A549 (cell line): ENCODE results near the gene EFCAB8. TPM values are rescaled to one million over a fixed set of nuclear protein-coding genes. Genes with fewer than 3 reads are reported as not detected.

Source experiments
- ATAC-seq, 2 experiments: fragments of 200-7000 bp in 1 of 2; fragments of >200 bp in 1 of 2; cut with Nextera tagmentation in 1 of 2; cut with Tn5 transposase in 1 of 2; 3 replicates each; pipeline versions ENCODE4 v1.8.0 to v1.9.1; 2018 to 2020; ENCODE audit warnings: mild to moderate bottlenecking in 1 of 2, moderate library complexity in 1 of 2
- CTCF ChIA-PET: fragments of 300-600 bp; sonication (Branson Sonifier 250); formaldehyde crosslinking; extraction: SDS; loops from one replicate; lab custom pipeline; 2021; ENCODE audit warnings: antibody characterized with exemption, inconsistent platforms; lab: Yijun Ruan, JAX
- POLR2A ChIA-PET: fragments of 350-600 bp; formaldehyde crosslinking; extraction: SDS; loops from one replicate; lab custom pipeline; 2021; ENCODE audit warnings: antibody characterized with exemption, inconsistent platforms; lab: Yijun Ruan, JAX
- DNase-seq, 2 experiments: peaks; one replicate each; pipeline versions ENCODE4 v3.0.0 to v3.0.0-alpha.2; 2011 to 2016; ENCODE audit warnings: low read depth in 1 of 2, low spot score in 1 of 2
- FAIRE-seq: peaks from 2 replicates; lab custom pipeline; 2011; peaks lifted over from hg19 to GRCh38; lab: Jason Lieb, UNC
- H3K27ac ChIP-seq, 2 experiments: fragments of >200 bp; sonication (Bioruptor Twin); formaldehyde crosslinking; 3 replicates each; pipeline ENCODE4 v1.5.1; 2016 to 2017
- H3K4me1 ChIP-seq: fragments of >200 bp; sonication (Bioruptor Twin); formaldehyde crosslinking; 3 replicates; pipeline ENCODE4 v1.6.1; 2016
- H3K4me2 ChIP-seq: fragments of >200 bp; sonication (Bioruptor Twin); formaldehyde crosslinking; 3 replicates; pipeline ENCODE4 v1.6.1; 2016
- H3K4me3 ChIP-seq: fragments of >200 bp; sonication (Bioruptor Twin); formaldehyde crosslinking; 3 replicates; pipeline ENCODE4 v1.5.1; 2016
- H3K9me3 ChIP-seq: fragments of >200 bp; sonication (Bioruptor Twin); formaldehyde crosslinking; 3 replicates; pipeline ENCODE4 v1.6.1; 2016
- CBX2 ChIP-seq: fragments of 200-600 bp; sonication (generic); IDR thresholded peaks from 2 replicates; pipeline ENCODE4 v1.6.1; 2016; ENCODE audit warnings: low read depth, mild to moderate bottlenecking, borderline replicate concordance
- CEBPB ChIP-seq, 2 experiments: fragments of >200 bp in 1 of 2; sonication (Bioruptor Twin) in 1 of 2; formaldehyde crosslinking in 1 of 2; IDR thresholded peaks; 2 replicates each; pipeline ENCODE4 v1.6.1; 2012 to 2016
- CHD2 ChIP-seq: fragments of 150-350 bp; IDR thresholded peaks from 2 replicates; pipeline ENCODE4 v1.6.1; 2014; ENCODE audit warnings: low read length; ENCODE audit not compliant: partially characterized antibody
- CHD4 ChIP-seq: fragments of 200-600 bp; sonication (generic); IDR thresholded peaks from 2 replicates; pipeline ENCODE4 v1.6.1; 2016; ENCODE audit warnings: antibody characterized with exemption, mild to moderate bottlenecking, borderline replicate concordance
- EHF ChIP-seq: fragments of 250-450 bp; sonication (Bioruptor Pico); IDR thresholded peaks from 2 replicates; pipeline ENCODE4 v1.5.0; 2020; ENCODE audit warnings: mild to moderate bottlenecking
- HDAC2 ChIP-seq: fragments of 200-600 bp; sonication (generic); IDR thresholded peaks from 2 replicates; pipeline ENCODE4 v1.6.1; 2016
- HEYL ChIP-seq: fragments of 250-450 bp; sonication (Bioruptor Pico); IDR thresholded peaks from 2 replicates; pipeline ENCODE4 v1.8.0; 2021; ENCODE audit warnings: mild to moderate bottlenecking, moderate library complexity
- HOXA7 ChIP-seq: fragments of 250-450 bp; sonication (Bioruptor Pico); IDR thresholded peaks from 2 replicates; pipeline ENCODE4 v1.5.0; 2020; ENCODE audit warnings: mild to moderate bottlenecking, moderate library complexity
- HOXB13 ChIP-seq: fragments of 250-450 bp; sonication (Bioruptor Pico); IDR thresholded peaks from 2 replicates; pipeline ENCODE4 v1.5.0; 2020; ENCODE audit warnings: low read depth, mild to moderate bottlenecking, moderate library complexity
- MAFK ChIP-seq: fragments of 450-650 bp; IDR thresholded peaks from 2 replicates; pipeline ENCODE4 v1.6.1; 2014; ENCODE audit not compliant: partially characterized antibody
- NFE2L2 ChIP-seq: fragments of 150-350 bp; conservative IDR thresholded peaks from 2 replicates; pipeline ENCODE4 v1.6.1; 2014; ENCODE audit warnings: low read length
- RAD21 ChIP-seq, 2 experiments: fragments of >200 bp in 1 of 2; sonication (Bioruptor Twin) in 1 of 2; formaldehyde crosslinking in 1 of 2; IDR thresholded peaks in 1 of 2; conservative IDR thresholded peaks in 1 of 2; 2 replicates in 1 of 2; 3 replicates in 1 of 2; pipeline ENCODE4 v1.6.1; 2012 to 2018; ENCODE audit warnings: inconsistent platforms in 1 of 2
- SMC3 ChIP-seq: fragments of >200 bp; sonication (Bioruptor Twin); formaldehyde crosslinking; IDR thresholded peaks from 3 replicates; pipeline ENCODE4 v1.6.1; 2018; ENCODE audit warnings: inconsistent platforms
- SREBF2 ChIP-seq: fragments of 450-650 bp; IDR thresholded peaks from 2 replicates; pipeline ENCODE4 v1.6.1; 2014; ENCODE audit warnings: mild to moderate bottlenecking, moderate library complexity
- TFCP2L1 ChIP-seq: fragments of 250-450 bp; sonication (Bioruptor Pico); IDR thresholded peaks from 2 replicates; pipeline ENCODE4 v1.5.0; 2021; ENCODE audit warnings: mild to moderate bottlenecking
- ZSCAN20 ChIP-seq: fragments of 250-450 bp; sonication (Bioruptor Pico); IDR thresholded peaks from 2 replicates; pipeline ENCODE4 v1.8.0; 2022; ENCODE audit warnings: mild to moderate bottlenecking, moderate library complexity
- WGBS: methylation state at CpG from one replicate; pipeline ENCODE4 v1.1.6; 2017; ENCODE audit errors: missing lambda C conversion rate; 5-methylcytosine and 5-hydroxymethylcytosine counted together
- polyA plus RNA-seq, 4 experiments: library from polyadenylated mRNA; depleted of rRNA in 3 of 4; stranded (reverse); fragments of >200 nt; fragmentation: RNase III in 1 of 4; extraction: RNeasy Plus Mini Kit Qiagen cat#74134 plus additional on column Dnase treatment in 1 of 4; gene quantifications; 2 replicates in 3 of 4; 3 replicates in 1 of 4; pipeline ENCODE4 v1.2.3, GENCODE V29; 2011 to 2017
- TF ChIP-seq, protein P1 (sequence below): fragments of 250-450 bp; sonication (Bioruptor Pico); IDR thresholded peaks from 2 replicates; pipeline ENCODE4 v1.5.0; 2021; ENCODE audit warnings: mild to moderate bottlenecking, moderate library complexity, borderline replicate concordance
- TF ChIP-seq, protein P2 (sequence below): fragments of 150-350 bp; IDR thresholded peaks from 2 replicates; pipeline ENCODE4 v1.6.1; 2014; ENCODE audit warnings: low read depth, mild to moderate bottlenecking, low read length
- TF ChIP-seq, protein P3 (sequence below): fragments of 200-600 bp; sonication (generic); IDR thresholded peaks from 2 replicates; pipeline ENCODE4 v1.6.1; 2016; ENCODE audit warnings: antibody characterized with exemption, mild to moderate bottlenecking, moderate library complexity
- TF ChIP-seq, protein P4 (sequence below): fragments of 450-650 bp; IDR thresholded peaks from 2 replicates; pipeline ENCODE4 v1.6.1; 2014; ENCODE audit warnings: antibody characterized with exemption

Gene EFCAB8
- polyA plus RNA-seq, 2 of the 4 experiments (the other 2 are of a cell fraction) = not detected

DNA sequence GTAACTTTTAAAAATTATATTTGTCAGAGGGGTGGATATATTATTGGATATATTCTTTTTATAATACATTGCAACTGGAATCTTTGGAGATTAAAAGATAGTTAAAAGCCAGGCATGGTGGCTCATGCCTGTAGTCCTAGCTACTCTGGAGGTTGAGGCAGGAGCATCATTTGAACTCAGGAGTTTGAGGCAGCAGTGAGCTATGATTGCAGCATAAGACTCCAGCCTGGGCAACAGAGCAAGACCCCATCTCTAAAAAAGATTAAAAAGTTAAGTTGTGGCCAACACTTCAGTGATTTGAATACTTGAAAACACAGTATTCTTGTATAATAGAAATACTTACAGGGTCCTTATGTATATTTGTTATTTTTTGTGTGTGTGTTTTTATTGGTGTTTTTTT, 23.8 kb upstream of the EFCAB8 start:
- no peak for DNase-seq
- no peak overlapping the region for H3K4me2 ChIP-seq
- TF ChIP-seq, protein P1, sequence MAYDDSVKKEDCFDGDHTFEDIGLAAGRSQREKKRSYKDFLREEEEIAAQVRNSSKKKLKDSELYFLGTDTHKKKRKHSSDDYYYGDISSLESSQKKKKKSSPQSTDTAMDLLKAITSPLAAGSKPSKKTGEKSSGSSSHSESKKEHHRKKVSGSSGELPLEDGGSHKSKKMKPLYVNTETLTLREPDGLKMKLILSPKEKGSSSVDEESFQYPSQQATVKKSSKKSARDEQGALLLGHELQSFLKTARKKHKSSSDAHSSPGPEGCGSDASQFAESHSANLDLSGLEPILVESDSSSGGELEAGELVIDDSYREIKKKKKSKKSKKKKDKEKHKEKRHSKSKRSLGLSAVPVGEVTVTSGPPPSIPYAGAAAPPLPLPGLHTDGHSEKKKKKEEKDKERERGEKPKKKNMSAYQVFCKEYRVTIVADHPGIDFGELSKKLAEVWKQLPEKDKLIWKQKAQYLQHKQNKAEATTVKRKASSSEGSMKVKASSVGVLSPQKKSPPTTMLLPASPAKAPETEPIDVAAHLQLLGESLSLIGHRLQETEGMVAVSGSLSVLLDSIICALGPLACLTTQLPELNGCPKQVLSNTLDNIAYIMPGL (CRISPR knock-in tag) = no peak
- TF ChIP-seq EHF (CRISPR knock-in tag) (no peak), MAFK (no peak)
- TF ChIP-seq, protein P2, sequence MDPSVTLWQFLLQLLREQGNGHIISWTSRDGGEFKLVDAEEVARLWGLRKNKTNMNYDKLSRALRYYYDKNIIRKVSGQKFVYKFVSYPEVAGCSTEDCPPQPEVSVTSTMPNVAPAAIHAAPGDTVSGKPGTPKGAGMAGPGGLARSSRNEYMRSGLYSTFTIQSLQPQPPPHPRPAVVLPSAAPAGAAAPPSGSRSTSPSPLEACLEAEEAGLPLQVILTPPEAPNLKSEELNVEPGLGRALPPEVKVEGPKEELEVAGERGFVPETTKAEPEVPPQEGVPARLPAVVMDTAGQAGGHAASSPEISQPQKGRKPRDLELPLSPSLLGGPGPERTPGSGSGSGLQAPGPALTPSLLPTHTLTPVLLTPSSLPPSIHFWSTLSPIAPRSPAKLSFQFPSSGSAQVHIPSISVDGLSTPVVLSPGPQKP = no peak
- TF ChIP-seq, all 56 proteins: peak for 0
- no peak overlapping the region for H3K4me3 ChIP-seq
- H3K27ac ChIP-seq = no peak overlapping the region
- ChIA-PET CTCF (interaction anchor here (1.8 kb wide), 1 partner anchor 10 kb away, joined by 5 read pairs; no protein-coding TSS in a partner anchor), POLR2A (no interaction called here)
- ATAC-seq (no peak), FAIRE-seq (no peak)
- no peaks in the 10 kb centered on the region for H3K4me1 ChIP-seq
- no peaks in the 10 kb centered on the region for H3K9me3 ChIP-seq

DNA sequence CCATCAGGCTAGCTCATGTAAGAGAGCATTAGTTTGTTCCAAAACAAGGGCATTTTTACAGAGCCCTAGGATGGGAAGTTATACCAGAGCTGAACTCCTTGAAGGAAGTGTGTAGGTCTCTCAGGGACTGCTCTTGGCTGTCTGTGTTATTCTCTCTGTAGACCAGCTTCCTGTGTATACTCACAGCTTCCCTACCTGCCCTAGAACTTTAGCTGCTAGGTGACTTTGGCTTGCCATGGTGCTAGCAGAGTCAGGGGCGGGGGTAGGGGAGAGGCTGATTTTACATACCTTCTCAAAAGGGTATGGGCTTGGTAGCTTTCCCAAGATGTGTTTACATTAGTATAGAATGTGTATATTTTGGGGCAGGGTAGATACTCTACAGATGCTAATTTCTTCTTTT, 21.6 kb upstream of the EFCAB8 start:
- FAIRE-seq (no peak), ATAC-seq (no peak), DNase-seq (no peak)
- H3K4me1 ChIP-seq = no peaks in the 10 kb centered on the region
- TF ChIP-seq EHF (CRISPR knock-in tag) (no peak), HEYL (CRISPR knock-in tag) (no peak), HOXB13 (CRISPR knock-in tag) (no peak), TFCP2L1 (CRISPR knock-in tag) (no peak), CEBPB (IDR thresholded peaks at IDR 0.05) (no peak), HDAC2 (no peak), SREBF2 (no peak), ZSCAN20 (CRISPR knock-in tag) (no peak), HOXA7 (CRISPR knock-in tag) (no peak), SMC3 (no peak), RAD21 (conservative IDR thresholded peaks at IDR 0.05 in 1 of 2, IDR thresholded peaks at IDR 0.05 in 1 of 2) (no peak), CBX2 (no peak), CHD2 (no peak), CHD4 (no peak), NFE2L2 (no peak)
- TF ChIP-seq, protein P3, sequence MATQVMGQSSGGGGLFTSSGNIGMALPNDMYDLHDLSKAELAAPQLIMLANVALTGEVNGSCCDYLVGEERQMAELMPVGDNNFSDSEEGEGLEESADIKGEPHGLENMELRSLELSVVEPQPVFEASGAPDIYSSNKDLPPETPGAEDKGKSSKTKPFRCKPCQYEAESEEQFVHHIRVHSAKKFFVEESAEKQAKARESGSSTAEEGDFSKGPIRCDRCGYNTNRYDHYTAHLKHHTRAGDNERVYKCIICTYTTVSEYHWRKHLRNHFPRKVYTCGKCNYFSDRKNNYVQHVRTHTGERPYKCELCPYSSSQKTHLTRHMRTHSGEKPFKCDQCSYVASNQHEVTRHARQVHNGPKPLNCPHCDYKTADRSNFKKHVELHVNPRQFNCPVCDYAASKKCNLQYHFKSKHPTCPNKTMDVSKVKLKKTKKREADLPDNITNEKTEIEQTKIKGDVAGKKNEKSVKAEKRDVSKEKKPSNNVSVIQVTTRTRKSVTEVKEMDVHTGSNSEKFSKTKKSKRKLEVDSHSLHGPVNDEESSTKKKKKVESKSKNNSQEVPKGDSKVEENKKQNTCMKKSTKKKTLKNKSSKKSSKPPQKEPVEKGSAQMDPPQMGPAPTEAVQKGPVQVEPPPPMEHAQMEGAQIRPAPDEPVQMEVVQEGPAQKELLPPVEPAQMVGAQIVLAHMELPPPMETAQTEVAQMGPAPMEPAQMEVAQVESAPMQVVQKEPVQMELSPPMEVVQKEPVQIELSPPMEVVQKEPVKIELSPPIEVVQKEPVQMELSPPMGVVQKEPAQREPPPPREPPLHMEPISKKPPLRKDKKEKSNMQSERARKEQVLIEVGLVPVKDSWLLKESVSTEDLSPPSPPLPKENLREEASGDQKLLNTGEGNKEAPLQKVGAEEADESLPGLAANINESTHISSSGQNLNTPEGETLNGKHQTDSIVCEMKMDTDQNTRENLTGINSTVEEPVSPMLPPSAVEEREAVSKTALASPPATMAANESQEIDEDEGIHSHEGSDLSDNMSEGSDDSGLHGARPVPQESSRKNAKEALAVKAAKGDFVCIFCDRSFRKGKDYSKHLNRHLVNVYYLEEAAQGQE = no peak
- TF ChIP-seq, protein P4, sequence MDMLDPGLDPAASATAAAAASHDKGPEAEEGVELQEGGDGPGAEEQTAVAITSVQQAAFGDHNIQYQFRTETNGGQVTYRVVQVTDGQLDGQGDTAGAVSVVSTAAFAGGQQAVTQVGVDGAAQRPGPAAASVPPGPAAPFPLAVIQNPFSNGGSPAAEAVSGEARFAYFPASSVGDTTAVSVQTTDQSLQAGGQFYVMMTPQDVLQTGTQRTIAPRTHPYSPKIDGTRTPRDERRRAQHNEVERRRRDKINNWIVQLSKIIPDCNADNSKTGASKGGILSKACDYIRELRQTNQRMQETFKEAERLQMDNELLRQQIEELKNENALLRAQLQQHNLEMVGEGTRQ = no peak
- H3K4me3 ChIP-seq = no peak overlapping the region
- H3K4me2 ChIP-seq = no peak overlapping the region
- POLR2A ChIA-PET = interaction anchor here (1.1 kb wide), 1 partner anchor 9 kb away, joined by 3 read pairs; no protein-coding TSS in a partner anchor
- 88% methylated on average over 1 of the region's 1 CpG for WGBS
- no peaks in the 10 kb centered on the region for H3K9me3 ChIP-seq
- CTCF ChIA-PET = interaction anchor here (1.5 kb wide), 1 partner anchor 47 kb away, joined by 7 read pairs; no protein-coding TSS in a partner anchor
- no peak overlapping the region for H3K27ac ChIP-seq
